Activated CD4-positive, alpha-beta T cell treated with anti-CD3 and anti-CD28 coated beads for 1 hour (primary cell): Measurements from ENCODE around the gene FXN.
A peak's percentile ranks its signal among the peaks of the same experiment; 100 is the strongest.
"Not testable (repeated sequence)": the region's sequence is repeated elsewhere in the genome, so short reads cannot be mapped to it uniquely, and the experiment has no call there.

Experiments
- DNase-seq: peaks from one replicate; pipeline ENCODE4 v3.0.0-alpha.2; 2020

Gene FXN

GRCh38 chr9:69107771-69108170, 72.2 kb downstream of the FXN start:
- DNase-seq, result no peak

- not testable (repeated sequence) for DNase-seq
Observed at GRCh38 chr9:69108706-69109105, 73.2 kb downstream of the FXN start.

GRCh38 chr9:69109152-69109551, 73.6 kb downstream of the FXN start:
- no peak for DNase-seq

- DNase-seq, result not testable (repeated sequence)
Observed at GRCh38 chr9:69112646-69113045, 77.1 kb downstream of the FXN start.

GRCh38 chr9:69115621-69116020, 80.1 kb downstream of the FXN start:
- DNase-seq, result no peak

GRCh38 chr9:69118656-69119055, 83.1 kb downstream of the FXN start:
- DNase-seq, result no peak

- DNase-seq, result no peak
Observed at GRCh38 chr9:69120380-69121154, 85.0 kb downstream of the FXN start.

- DNase-seq, result peak; percentile 12
Observed at GRCh38 chr9:69121155-69122081, 85.9 kb downstream of the FXN start.

- DNase-seq, result peak; percentile 16
Observed at GRCh38 chr9:69122082-69122548, 86.6 kb downstream of the FXN start.

GRCh38 chr9:69122549-69123141, 87.1 kb downstream of the FXN start:
- no peak for DNase-seq

GRCh38 chr9:69130456-69131441, 95.2 kb downstream of the FXN start:
- no peak for DNase-seq

GRCh38 chr9:69131682-69132081, 96.1 kb downstream of the FXN start:
- no peak for DNase-seq

- DNase-seq, result no peak
Observed at GRCh38 chr9:69132361-69132760, 96.8 kb downstream of the FXN start.

- no peak for DNase-seq
Observed at GRCh38 chr9:69134412-69134811, 98.9 kb downstream of the FXN start.

- no peak for DNase-seq
Observed at GRCh38 chr9:69136185-69136584, 100.6 kb downstream of the FXN start.

GRCh38 chr9:69136779-69137178, 101.2 kb downstream of the FXN start:
- DNase-seq, result no peak

GRCh38 chr9:69137311-69137710, 101.8 kb downstream of the FXN start:
- no peak for DNase-seq

- no peak for DNase-seq
Observed at GRCh38 chr9:69139596-69139995, 104.0 kb downstream of the FXN start.

- DNase-seq, result no peak
Observed at GRCh38 chr9:69140123-69140735, 104.7 kb downstream of the FXN start.

- no peak for DNase-seq
Observed at GRCh38 chr9:69141851-69142250, 106.3 kb downstream of the FXN start.

- no peak for DNase-seq
Observed at GRCh38 chr9:69143291-69143690, 107.7 kb downstream of the FXN start.
